ENCODE data around the gene ELFN1. TPM values are rescaled to one million over a fixed set of nuclear protein-coding genes. Genes with fewer than 3 reads are reported as not detected.

ELFN1 gene
- total RNA-seq, 2 donors from 2014 or later: 0.12 to 0.40 TPM

- Histone ChIP-seq H3K4me3 (no peak overlapping the region), H3K4me1 (peaks cover 11% of the 10 kb centered on the region), H3K9ac (ENCODE audit: low read depth in 2 of 2, low read length in 2 of 2) (no peak overlapping the region), H3K36me3 (no peaks in the 10 kb centered on the region), H3K27me3 (no peaks in the 10 kb centered on the region), H3K27ac (no peak overlapping the region), H3K9me3 (no peaks in the 10 kb centered on the region)
- no peak for TF ChIP-seq CTCF (IDR thresholded peaks at IDR 0.05)
- intact Hi-C loops (cut with DNase I): no loop called here
- no peak for DNase-seq
Observed at GRCh38 chr7:1738511-1738910, 68.4 kb downstream of the ELFN1 start.

- no peaks in the 10 kb centered on the region for H3K36me3 ChIP-seq
- intact Hi-C loops (cut with DNase I): no loop called here
- no peak overlapping the region for H3K4me3 ChIP-seq
- peaks cover 11% of the 10 kb centered on the region for H3K4me1 ChIP-seq
- DNase-seq: no peak
- no peak overlapping the region for H3K9ac ChIP-seq (ENCODE audit: low read depth in 2 of 2, low read length in 2 of 2)
- no peaks in the 10 kb centered on the region for H3K27me3 ChIP-seq
- no peak for TF ChIP-seq CTCF (IDR thresholded peaks at IDR 0.05)
- no peaks in the 10 kb centered on the region for H3K9me3 ChIP-seq
- no peak overlapping the region for H3K27ac ChIP-seq
Observed at GRCh38 chr7:1738956-1739355, 68.9 kb downstream of the ELFN1 start.

- DNase-seq: no peak
- no peaks in the 10 kb centered on the region for H3K9me3 ChIP-seq
- no peaks in the 10 kb centered on the region for H3K27me3 ChIP-seq
- H3K9ac ChIP-seq (ENCODE audit: low read depth in 2 of 2, low read length in 2 of 2): no peak overlapping the region
- H3K36me3 ChIP-seq: no peaks in the 10 kb centered on the region
- no peak overlapping the region for H3K4me3 ChIP-seq
- H3K4me1 ChIP-seq: peaks cover 11% of the 10 kb centered on the region
- intact Hi-C loops (cut with DNase I): no loop called here
- TF ChIP-seq CTCF (IDR thresholded peaks at IDR 0.05): no peak
- no peak overlapping the region for H3K27ac ChIP-seq
Observed at GRCh38 chr7:1739593-1739992, 69.5 kb downstream of the ELFN1 start.

- intact Hi-C loops (cut with DNase I): no loop called here
- Histone ChIP-seq H3K9me3 (no peaks in the 10 kb centered on the region), H3K36me3 (no peaks in the 10 kb centered on the region), H3K27me3 (no peaks in the 10 kb centered on the region), H3K9ac (ENCODE audit: low read depth in 2 of 2, low read length in 2 of 2) (no peak overlapping the region), H3K27ac (no peak overlapping the region), H3K4me1 (peaks cover 11% of the 10 kb centered on the region), H3K4me3 (no peak overlapping the region)
- no peak for DNase-seq
- TF ChIP-seq CTCF (IDR thresholded peaks at IDR 0.05): no peak
Observed at GRCh38 chr7:1740214-1740613, 70.1 kb downstream of the ELFN1 start.

GRCh38 chr7:1741246-1741645, 71.2 kb downstream of the ELFN1 start:
- TF ChIP-seq CTCF (IDR thresholded peaks at IDR 0.05): no peak
- H3K9me3 ChIP-seq: no peaks in the 10 kb centered on the region
- intact Hi-C loops (cut with DNase I): no loop called here
- peaks cover 11% of the 10 kb centered on the region for H3K4me1 ChIP-seq
- no peak overlapping the region for H3K27ac ChIP-seq
- DNase-seq: no peak
- H3K27me3 ChIP-seq: no peaks in the 10 kb centered on the region
- H3K4me3 ChIP-seq: no peak overlapping the region
- H3K9ac ChIP-seq (ENCODE audit: low read depth in 2 of 2, low read length in 2 of 2): no peak overlapping the region
- no peaks in the 10 kb centered on the region for H3K36me3 ChIP-seq

Data from colonic mucosa (tissue), 4 donors.